Esophagus muscularis mucosa (tissue), 3 donors: Measurements from ENCODE around the gene ZP2.

Experiments used
- POLR2A ChIP-seq: fragments of 450-650 bp; IDR thresholded peaks from one replicate; pipeline ENCODE4 v1.6.1; 2017; ENCODE audit warnings: antibody characterized with exemption, moderate library complexity, mild to moderate bottlenecking, low read depth
- TF ChIP-seq, protein P1 (sequence below), 3 experiments: fragments of 200-600 bp in 2 of 3; fragments of 450-650 bp in 1 of 3; sonication (generic) in 2 of 3; IDR thresholded peaks; one replicate each; pipeline ENCODE4 v1.5.1; 2017 to 2019; ENCODE audit warnings: antibody characterized with exemption in 3 of 3, mild to moderate bottlenecking in 2 of 3, moderate library complexity in 1 of 3

DNA sequence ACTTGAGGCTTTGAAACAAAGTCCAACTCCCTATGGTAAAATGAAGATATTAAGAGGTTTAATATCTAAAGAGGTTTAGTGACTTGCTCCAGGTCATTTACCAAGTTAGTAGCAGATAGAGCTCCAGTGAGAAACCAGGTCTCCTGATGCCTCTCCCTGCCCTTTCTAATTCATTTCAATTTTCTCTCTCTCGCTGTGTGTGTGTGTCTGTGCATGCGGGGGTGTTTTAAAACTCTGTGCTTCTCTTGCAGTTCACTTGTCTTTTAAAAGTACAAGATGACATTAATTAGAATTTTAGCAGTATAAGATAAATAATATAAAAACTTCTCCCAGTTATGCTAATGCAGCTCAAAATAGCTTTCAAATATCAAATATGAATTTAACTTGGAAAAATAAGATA lies 8.2 kb upstream of the ZP2 start:
- TF ChIP-seq POLR2A = no peak
- TF ChIP-seq, protein P1, sequence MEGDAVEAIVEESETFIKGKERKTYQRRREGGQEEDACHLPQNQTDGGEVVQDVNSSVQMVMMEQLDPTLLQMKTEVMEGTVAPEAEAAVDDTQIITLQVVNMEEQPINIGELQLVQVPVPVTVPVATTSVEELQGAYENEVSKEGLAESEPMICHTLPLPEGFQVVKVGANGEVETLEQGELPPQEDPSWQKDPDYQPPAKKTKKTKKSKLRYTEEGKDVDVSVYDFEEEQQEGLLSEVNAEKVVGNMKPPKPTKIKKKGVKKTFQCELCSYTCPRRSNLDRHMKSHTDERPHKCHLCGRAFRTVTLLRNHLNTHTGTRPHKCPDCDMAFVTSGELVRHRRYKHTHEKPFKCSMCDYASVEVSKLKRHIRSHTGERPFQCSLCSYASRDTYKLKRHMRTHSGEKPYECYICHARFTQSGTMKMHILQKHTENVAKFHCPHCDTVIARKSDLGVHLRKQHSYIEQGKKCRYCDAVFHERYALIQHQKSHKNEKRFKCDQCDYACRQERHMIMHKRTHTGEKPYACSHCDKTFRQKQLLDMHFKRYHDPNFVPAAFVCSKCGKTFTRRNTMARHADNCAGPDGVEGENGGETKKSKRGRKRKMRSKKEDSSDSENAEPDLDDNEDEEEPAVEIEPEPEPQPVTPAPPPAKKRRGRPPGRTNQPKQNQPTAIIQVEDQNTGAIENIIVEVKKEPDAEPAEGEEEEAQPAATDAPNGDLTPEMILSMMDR (IDR thresholded peaks at IDR 0.05) = no peak
